Keratinocyte (primary cell): Measurements from ENCODE around the gene PLTP. TPM values are rescaled to one million over a fixed set of nuclear protein-coding genes. Genes with fewer than 3 reads are reported as not detected.

Source experiments
- DNase-seq: peaks from one replicate; pipeline ENCODE4 v3.0.0-alpha.2; 2011; ENCODE audit warnings: low read depth, missing footprints, low spot score
- FAIRE-seq: peaks from 2 replicates; lab custom pipeline; 2011; peaks lifted over from hg19 to GRCh38; lab: Jason Lieb, UNC
- H2AFZ ChIP-seq: 2 replicates; pipeline ENCODE4 v1.6.0; 2012; ENCODE audit warnings: low read length, control low read depth, inconsistent platforms; ENCODE audit not compliant: control insufficient read depth
- H3K27ac ChIP-seq: 2 replicates; pipeline ENCODE4 v1.5.1; 2011; ENCODE audit warnings: low read length; ENCODE audit not compliant: control insufficient read depth, insufficient read depth
- H3K27me3 ChIP-seq: 3 replicates; pipeline ENCODE4 v1.6.0; 2011; ENCODE audit warnings: low read length; ENCODE audit not compliant: control insufficient read depth, insufficient read depth; ENCODE audit errors: extremely low read depth
- H3K36me3 ChIP-seq, 2 experiments: 2 replicates in 1 of 2; 3 replicates in 1 of 2; pipeline ENCODE4 v1.5.1; 2011; ENCODE audit warnings: low read length in 2 of 2, mild to moderate bottlenecking in 1 of 2; ENCODE audit not compliant: control insufficient read depth in 2 of 2, insufficient read depth in 2 of 2; ENCODE audit errors: extremely low read depth in 1 of 2
- H3K4me1 ChIP-seq: 3 replicates; pipeline ENCODE4 v1.5.1; 2011; ENCODE audit warnings: low read length; ENCODE audit not compliant: control insufficient read depth, insufficient read depth; ENCODE audit errors: extremely low read depth
- H3K4me2 ChIP-seq: 3 replicates; pipeline ENCODE4 v1.6.0; 2011; ENCODE audit warnings: low read depth, low read length; ENCODE audit not compliant: control insufficient read depth, insufficient read depth; ENCODE audit errors: extremely low read depth
- H3K4me3 ChIP-seq, 3 experiments: fragments of 200-600 bp in 1 of 3; sonication (generic) in 1 of 3; 2 replicates in 2 of 3; 3 replicates in 1 of 3; pipeline ENCODE4 v1.5.1; 2011 to 2016; ENCODE audit warnings: low read length in 3 of 3, mild to moderate bottlenecking in 3 of 3, control low read depth in 2 of 3, inconsistent platforms in 1 of 3, low read depth in 1 of 3, mixed read lengths in 1 of 3, mixed run types in 1 of 3, moderate library complexity in 1 of 3; ENCODE audit not compliant: control insufficient read depth in 2 of 3, insufficient read depth in 2 of 3; ENCODE audit errors: extremely low read depth in 1 of 3
- H3K79me2 ChIP-seq: 2 replicates; pipeline ENCODE4 v1.6.0; 2012; ENCODE audit warnings: low read length; ENCODE audit not compliant: control insufficient read depth, insufficient read depth
- H3K9ac ChIP-seq: 3 replicates; pipeline ENCODE4 v1.6.0; 2011; ENCODE audit warnings: low read length; ENCODE audit not compliant: control insufficient read depth, insufficient read depth; ENCODE audit errors: extremely low read depth
- H3K9me1 ChIP-seq: 3 replicates; pipeline ENCODE4 v1.6.0; 2011; ENCODE audit warnings: low read length; ENCODE audit not compliant: control insufficient read depth, insufficient read depth; ENCODE audit errors: extremely low read depth
- H3K9me3 ChIP-seq: 2 replicates; pipeline ENCODE4 v1.5.1; 2012; ENCODE audit warnings: low read depth, low read length; ENCODE audit not compliant: control insufficient read depth
- H4K20me1 ChIP-seq: 3 replicates; pipeline ENCODE4 v1.6.0; 2011; ENCODE audit warnings: low read length; ENCODE audit not compliant: control insufficient read depth, insufficient read depth; ENCODE audit errors: extremely low read depth
- CTCF ChIP-seq, 3 experiments: IDR thresholded peaks in 1 of 3; conservative IDR thresholded peaks in 1 of 3; optimal IDR thresholded peaks in 1 of 3; 2 replicates in 2 of 3; 3 replicates in 1 of 3; pipeline versions ENCODE3 to v1.5.1; 2011; ENCODE audit warnings: low read length in 3 of 3, mild to moderate bottlenecking in 3 of 3, moderate library complexity in 2 of 3, control low read depth in 1 of 3, inconsistent platforms in 1 of 3; ENCODE audit not compliant: insufficient read depth in 2 of 3; ENCODE audit errors: extremely low read depth in 1 of 3
- EZH2 ChIP-seq: IDR thresholded peaks from one replicate; pipeline ENCODE4 v1.6.1; 2012; ENCODE audit warnings: inconsistent platforms, mild to moderate bottlenecking, low read length, moderate library complexity
- dilution Hi-C: fragments of 300-500 bp; cut with MboI; formaldehyde crosslinking; loops from one replicate; pipeline ENCODE4 v1.7.0; 2020; ENCODE audit warnings: low sequenced_read_pairs; ENCODE audit not compliant: extremely low pct_ligation_motif_present
- polyA plus RNA-seq, 5 experiments: library from polyadenylated mRNA; depleted of rRNA in 3 of 5; stranded (reverse) in 3 of 5; stranded (forward) in 1 of 5; unstranded in 1 of 5; fragments of >200 nt; gene quantifications; 1 replicate in 1 of 5; 2 replicates in 3 of 5; 3 replicates in 1 of 5; pipeline versions ENCODE4 v1.2.1 to v1.2.3, GENCODE V29; 2011 to 2012; ENCODE audit warnings: missing spikeins in 2 of 5, low read depth in 1 of 5, low replicate concordance in 1 of 5

Gene PLTP
- polyA plus RNA-seq, 1 donor (not counting 4 experiments of a cell fraction or from before 2014, with no cell fraction given), result 26.3 TPM

GRCh38 chr20:45888681-45889080 lies 23.3 kb downstream of the PLTP start:
- H3K4me2 ChIP-seq, result no peak overlapping the region
- no peaks in the 10 kb centered on the region for H3K9me3 ChIP-seq
- H3K9ac ChIP-seq, result no peak overlapping the region
- peaks cover 4% of the 10 kb centered on the region for H3K79me2 ChIP-seq
- peaks cover 4 to 5% of the 10 kb centered on the region in 2 experiments for H3K36me3 ChIP-seq
- DNase-seq (no peak), FAIRE-seq (no peak)
- dilution Hi-C loops, result no loop called here
- H4K20me1 ChIP-seq, result no peaks in the 10 kb centered on the region
- H3K4me3 ChIP-seq, result no peak overlapping the region
- no peak for TF ChIP-seq EZH2
- TF ChIP-seq CTCF (optimal IDR thresholded peaks at IDR 0.05 in 1 of 3, IDR thresholded peaks at IDR 0.05 in 1 of 3, conservative IDR thresholded peaks at IDR 0.05 in 1 of 3; ENCODE audit: extremely low read depth in 1 of 3, insufficient read depth in 2 of 3, low read length in 3 of 3), result no peak
- peaks cover 23% of the 10 kb centered on the region for H3K4me1 ChIP-seq
- no peaks in the 10 kb centered on the region for H3K27me3 ChIP-seq
- H2AFZ ChIP-seq, result no peak overlapping the region
- H3K27ac ChIP-seq, result no peak overlapping the region
- no peaks in the 10 kb centered on the region for H3K9me1 ChIP-seq

- no peak within 1 kb of the TSS for H3K9ac ChIP-seq
- peaks cover 23% of the 10 kb centered on the region for H3K4me1 ChIP-seq
- H3K79me2 ChIP-seq, result peaks cover 10% of the 10 kb centered on the region
- FAIRE-seq (no peak), DNase-seq (no peak)
- no peak within 1 kb of the TSS for H3K4me3 ChIP-seq
- no peaks in the 10 kb centered on the region for H3K27me3 ChIP-seq
- no peak within 1 kb of the TSS for H2AFZ ChIP-seq
- dilution Hi-C loops, result no loop called here
- no peaks in the 10 kb centered on the region for H3K9me1 ChIP-seq
- H3K36me3 ChIP-seq, result peaks cover 11 to 13% of the 10 kb centered on the region in 2 experiments
- H3K4me2 ChIP-seq, result no peak within 1 kb of the TSS
- no peaks in the 10 kb centered on the region for H3K9me3 ChIP-seq
- H4K20me1 ChIP-seq, result no peaks in the 10 kb centered on the region
- TF ChIP-seq CTCF (optimal IDR thresholded peaks at IDR 0.05 in 1 of 3, IDR thresholded peaks at IDR 0.05 in 1 of 3, conservative IDR thresholded peaks at IDR 0.05 in 1 of 3; ENCODE audit: extremely low read depth in 1 of 3, insufficient read depth in 2 of 3, low read length in 3 of 3) (no peak), EZH2 (no peak)
- H3K27ac ChIP-seq, result no peak within 1 kb of the TSS
Observed at GRCh38 chr20:45887346-45887715, 24.6 kb downstream of the PLTP start, which contains the start of gene SPATA25. Gene SPATA25, minus strand, starts transcription at chr20:45887622. Its CDS starts 32 bp downstream, at chr20:45887590.
